Mesothelial cell of epicardium (in vitro differentiated cells): ENCODE measurements around the gene CELF2. TPM values are rescaled to one million over a fixed set of nuclear protein-coding genes. Genes with fewer than 3 reads are reported as not detected.

Experiments used
- DNase-seq, 2 experiments: peaks; one replicate each; pipeline ENCODE4 v3.0.0; 2021; ENCODE audit warnings: low spot score in 2 of 2; ENCODE audit not compliant: unreplicated experiment in 2 of 2
- H3K27ac Mint-ChIP-seq: 2 replicates; pipeline ENCODE4 v1.8.0; 2021; ENCODE audit warnings: mixed read lengths
- H3K27me3 Mint-ChIP-seq: 2 replicates; pipeline ENCODE4 v1.8.0; 2021; ENCODE audit warnings: low read depth, mixed read lengths
- H3K36me3 Mint-ChIP-seq: 2 replicates; pipeline ENCODE4 v1.8.0; 2021; ENCODE audit warnings: mixed read lengths
- H3K4me1 Mint-ChIP-seq: 2 replicates; pipeline ENCODE4 v1.8.0; 2021; ENCODE audit warnings: mixed read lengths
- H3K4me3 Mint-ChIP-seq: 2 replicates; pipeline ENCODE4 v1.8.0; 2021; ENCODE audit warnings: mild to moderate bottlenecking, moderate library complexity, mixed read lengths
- H3K9me3 Mint-ChIP-seq: 2 replicates; pipeline ENCODE4 v1.8.0; 2021; ENCODE audit warnings: mixed read lengths
- total RNA-seq: library from RNA; stranded (reverse); gene quantifications from 3 replicates; pipeline ENCODE4 v1.2.1, GENCODE V29; 2021
- TF ChIP-seq, protein P1 (sequence below): fragments of 200-600 bp; sonication (generic); IDR thresholded peaks from one replicate; pipeline ENCODE4 v1.5.0; 2021; ENCODE audit warnings: antibody characterized with exemption; ENCODE audit not compliant: unreplicated experiment

CELF2 gene
- total RNA-seq, 1 donor from 2014 or later: 24.0 TPM

DNA sequence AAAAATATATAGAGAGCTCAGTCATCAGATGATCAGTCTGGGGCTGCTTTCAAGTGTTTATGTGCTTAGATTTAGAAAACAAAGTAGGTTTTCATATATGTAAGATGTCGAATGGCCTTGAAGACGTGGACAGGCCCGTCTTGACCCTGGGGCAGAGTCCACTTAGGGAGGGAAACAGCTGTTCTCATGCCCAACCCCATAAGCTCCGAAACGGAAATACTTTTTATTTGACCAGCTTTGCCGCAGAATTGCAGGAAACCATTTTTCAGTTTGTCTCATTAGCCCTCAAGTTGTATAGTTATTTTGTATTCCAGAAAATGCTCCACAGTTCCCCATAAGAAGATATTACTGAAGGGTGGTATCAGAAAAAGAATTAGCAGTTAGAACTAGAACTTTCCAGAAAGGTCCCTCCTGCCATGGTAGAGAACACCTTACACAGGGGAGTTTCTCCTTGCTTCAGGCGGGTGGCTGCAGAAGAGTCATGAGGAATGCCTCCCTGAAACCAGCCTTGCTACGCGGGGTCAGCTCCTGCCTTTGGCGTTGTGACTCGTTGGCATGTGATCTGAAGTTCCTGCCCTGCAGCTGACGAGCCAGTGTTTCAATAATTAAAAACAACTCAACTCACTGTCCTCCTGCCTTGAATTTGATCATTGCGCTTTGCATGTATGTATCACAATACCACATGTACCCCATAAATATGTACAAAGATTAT, 192.7 kb downstream of the CELF2 start:
- Mint-ChIP-seq H3K27me3 (peaks cover 12% of the 10 kb centered on the region), H3K4me1 (peaks cover 23% of the 10 kb centered on the region), H3K36me3 (no peaks in the 10 kb centered on the region), H3K4me3 (no peak overlapping the region), H3K27ac (no peak overlapping the region), H3K9me3 (no peaks in the 10 kb centered on the region)
- TF ChIP-seq, protein P1, sequence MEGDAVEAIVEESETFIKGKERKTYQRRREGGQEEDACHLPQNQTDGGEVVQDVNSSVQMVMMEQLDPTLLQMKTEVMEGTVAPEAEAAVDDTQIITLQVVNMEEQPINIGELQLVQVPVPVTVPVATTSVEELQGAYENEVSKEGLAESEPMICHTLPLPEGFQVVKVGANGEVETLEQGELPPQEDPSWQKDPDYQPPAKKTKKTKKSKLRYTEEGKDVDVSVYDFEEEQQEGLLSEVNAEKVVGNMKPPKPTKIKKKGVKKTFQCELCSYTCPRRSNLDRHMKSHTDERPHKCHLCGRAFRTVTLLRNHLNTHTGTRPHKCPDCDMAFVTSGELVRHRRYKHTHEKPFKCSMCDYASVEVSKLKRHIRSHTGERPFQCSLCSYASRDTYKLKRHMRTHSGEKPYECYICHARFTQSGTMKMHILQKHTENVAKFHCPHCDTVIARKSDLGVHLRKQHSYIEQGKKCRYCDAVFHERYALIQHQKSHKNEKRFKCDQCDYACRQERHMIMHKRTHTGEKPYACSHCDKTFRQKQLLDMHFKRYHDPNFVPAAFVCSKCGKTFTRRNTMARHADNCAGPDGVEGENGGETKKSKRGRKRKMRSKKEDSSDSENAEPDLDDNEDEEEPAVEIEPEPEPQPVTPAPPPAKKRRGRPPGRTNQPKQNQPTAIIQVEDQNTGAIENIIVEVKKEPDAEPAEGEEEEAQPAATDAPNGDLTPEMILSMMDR: no peak
- DNase-seq: no peak

DNA sequence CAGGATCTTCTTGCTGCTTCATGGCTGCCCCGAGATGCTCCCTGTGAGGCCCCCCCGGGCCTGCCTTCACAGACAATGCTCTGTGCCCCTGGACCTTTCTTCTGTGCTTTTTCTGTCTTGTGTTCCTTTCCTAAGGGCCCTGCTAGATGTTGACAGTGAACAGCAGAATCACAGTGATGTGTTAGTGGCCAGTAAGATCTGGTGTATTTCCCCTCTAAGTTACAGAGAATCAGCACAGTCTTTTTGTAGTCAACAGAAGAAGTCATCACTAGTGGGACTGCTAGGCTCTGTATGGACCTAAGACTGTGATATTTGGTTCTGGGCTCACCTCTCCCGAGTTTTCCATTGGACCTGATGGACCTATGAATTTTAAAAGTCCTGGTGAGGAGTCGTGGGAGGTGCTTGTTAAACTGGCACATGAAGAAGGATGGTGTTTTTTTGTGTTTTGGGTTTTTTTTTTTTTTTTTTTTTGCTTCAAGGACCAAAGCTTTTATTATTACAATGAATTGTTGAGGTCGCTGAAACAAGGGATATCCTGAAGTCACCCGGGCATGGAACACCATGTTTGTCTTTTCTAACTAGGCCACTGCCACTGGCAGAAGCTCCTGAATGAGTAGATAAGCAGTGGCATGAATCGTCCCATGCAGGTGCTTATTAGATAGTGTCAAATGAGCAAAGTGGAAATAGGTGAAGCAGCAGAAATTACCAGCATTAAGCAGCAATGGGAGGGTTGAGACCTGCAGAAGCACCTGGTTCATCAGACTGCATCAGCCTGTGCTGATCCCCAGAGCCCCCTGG, 194.8 kb downstream of the CELF2 start:
- TF ChIP-seq, protein P1: no peak
- peaks cover 23% of the 10 kb centered on the region for H3K27me3 Mint-ChIP-seq

GRCh38 chr10:11213137-11213536, 195.5 kb downstream of the CELF2 start:
- H3K4me3 Mint-ChIP-seq: no peak overlapping the region
- no peak overlapping the region for H3K27ac Mint-ChIP-seq
- H3K4me1 Mint-ChIP-seq: peaks cover 6% of the 10 kb centered on the region
- no peaks in the 10 kb centered on the region for H3K9me3 Mint-ChIP-seq
- no peaks in the 10 kb centered on the region for H3K36me3 Mint-ChIP-seq
- DNase-seq: no peak
- TF ChIP-seq, protein P1: no peak
- peaks cover 27% of the 10 kb centered on the region for H3K27me3 Mint-ChIP-seq

More for the DNA sequence above, 194.8 kb downstream of the CELF2 start:
- Mint-ChIP-seq H3K4me1 (peaks cover 6% of the 10 kb centered on the region), H3K27ac (no peak overlapping the region), H3K4me3 (no peak overlapping the region), H3K36me3 (no peaks in the 10 kb centered on the region), H3K9me3 (no peaks in the 10 kb centered on the region)
- DNase-seq: no peak

- H3K36me3 Mint-ChIP-seq: no peaks in the 10 kb centered on the region
- H3K4me3 Mint-ChIP-seq: no peak overlapping the region
- no peak for DNase-seq
- H3K27ac Mint-ChIP-seq: no peak overlapping the region
- peaks cover 29% of the 10 kb centered on the region for H3K27me3 Mint-ChIP-seq
- H3K9me3 Mint-ChIP-seq: no peaks in the 10 kb centered on the region
- peaks cover 8% of the 10 kb centered on the region for H3K4me1 Mint-ChIP-seq
- TF ChIP-seq, protein P1: no peak
Measured at GRCh38 chr10:11214407-11214806, 196.7 kb downstream of the CELF2 start.

DNA sequence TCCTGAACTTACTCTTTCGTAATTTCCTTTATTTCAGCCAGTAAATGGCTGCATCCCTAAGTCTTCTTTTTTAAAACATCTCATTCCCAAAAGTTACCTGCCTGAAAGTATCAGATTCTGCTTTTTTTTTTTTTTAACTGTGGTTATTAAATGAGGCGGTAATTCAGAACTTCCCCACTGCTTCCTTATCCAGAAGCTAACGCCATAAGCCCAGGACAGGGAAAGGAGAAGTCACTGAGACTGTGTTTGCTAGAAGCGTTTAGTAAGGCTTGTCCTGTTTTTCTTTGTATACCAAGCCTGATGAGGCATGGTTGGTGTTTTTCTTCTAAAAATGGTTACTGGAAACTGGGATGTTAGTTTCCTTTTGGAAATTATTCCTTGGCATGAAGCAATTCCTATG, 197.8 kb downstream of the CELF2 start:
- no peaks in the 10 kb centered on the region for H3K36me3 Mint-ChIP-seq
- H3K4me1 Mint-ChIP-seq: peaks cover 8% of the 10 kb centered on the region
- no peaks in the 10 kb centered on the region for H3K9me3 Mint-ChIP-seq
- no peak overlapping the region for H3K27ac Mint-ChIP-seq
- TF ChIP-seq, protein P1: no peak
- DNase-seq: no peak
- H3K4me3 Mint-ChIP-seq: no peak overlapping the region
- H3K27me3 Mint-ChIP-seq: peaks cover 34% of the 10 kb centered on the region
